ENCODE data around the gene LAMA3.

Gene LAMA3

GRCh38 chr18:23897733-23898132 lies 208.5 kb downstream of the LAMA3 start:
- no peak for TF ChIP-seq GATA1 (IDR thresholded peaks at IDR 0.05; ENCODE audit: low read depth, low read length)
- no peak for TF ChIP-seq POLR2A (IDR thresholded peaks at IDR 0.05; ENCODE audit: low read length)
- DNase-seq, result no peak

GRCh38 chr18:23900994-23901393 lies 211.7 kb downstream of the LAMA3 start:
- no peak for DNase-seq
- TF ChIP-seq GATA1 (IDR thresholded peaks at IDR 0.05; ENCODE audit: low read depth, low read length) (no peak), POLR2A (IDR thresholded peaks at IDR 0.05; ENCODE audit: low read length) (no peak)

GRCh38 chr18:23902396-23902795 lies 213.1 kb downstream of the LAMA3 start:
- no peak for DNase-seq
- TF ChIP-seq POLR2A (IDR thresholded peaks at IDR 0.05; ENCODE audit: low read length) (no peak), GATA1 (IDR thresholded peaks at IDR 0.05; ENCODE audit: low read depth, low read length) (no peak)

- TF ChIP-seq POLR2A (IDR thresholded peaks at IDR 0.05; ENCODE audit: low read length) (no peak), GATA1 (IDR thresholded peaks at IDR 0.05; ENCODE audit: low read depth, low read length) (no peak)
- no peak for DNase-seq
Observed at GRCh38 chr18:23903971-23904370, 214.7 kb downstream of the LAMA3 start.

GRCh38 chr18:23906658-23907057 lies 217.4 kb downstream of the LAMA3 start:
- TF ChIP-seq GATA1 (IDR thresholded peaks at IDR 0.05; ENCODE audit: low read depth, low read length), result no peak
- no peak for TF ChIP-seq POLR2A (IDR thresholded peaks at IDR 0.05; ENCODE audit: low read length)
- DNase-seq, result no peak

GRCh38 chr18:23908827-23909226 lies 219.6 kb downstream of the LAMA3 start:
- no peak for TF ChIP-seq POLR2A (IDR thresholded peaks at IDR 0.05; ENCODE audit: low read length)
- no peak for TF ChIP-seq GATA1 (IDR thresholded peaks at IDR 0.05; ENCODE audit: low read depth, low read length)
- no peak for DNase-seq

GRCh38 chr18:23910032-23910431 lies 220.8 kb downstream of the LAMA3 start:
- no peak for TF ChIP-seq GATA1 (IDR thresholded peaks at IDR 0.05; ENCODE audit: low read depth, low read length)
- TF ChIP-seq POLR2A (IDR thresholded peaks at IDR 0.05; ENCODE audit: low read length), result no peak

GRCh38 chr18:23912356-23912755 lies 223.1 kb downstream of the LAMA3 start:
- no peak for TF ChIP-seq GATA1 (IDR thresholded peaks at IDR 0.05; ENCODE audit: low read depth, low read length)
- no peak for DNase-seq

More at GRCh38 chr18:23910032-23910431, 220.8 kb downstream of the LAMA3 start:
- DNase-seq, result no peak

- no peak for DNase-seq
- TF ChIP-seq POLR2A (IDR thresholded peaks at IDR 0.05; ENCODE audit: low read length) (no peak), GATA1 (IDR thresholded peaks at IDR 0.05; ENCODE audit: low read depth, low read length) (no peak)
Observed at GRCh38 chr18:23916338-23916737, 227.1 kb downstream of the LAMA3 start.

- DNase-seq, result peak; percentile 58 to 80
- TF ChIP-seq POLR2A (IDR thresholded peaks at IDR 0.05; ENCODE audit: low read length) (no peak), GATA1 (IDR thresholded peaks at IDR 0.05; ENCODE audit: low read depth, low read length) (no peak)
Observed at GRCh38 chr18:23918395-23919032, 229.3 kb downstream of the LAMA3 start.

- no peak for DNase-seq
- TF ChIP-seq POLR2A (IDR thresholded peaks at IDR 0.05; ENCODE audit: low read length), result no peak
- no peak for TF ChIP-seq GATA1 (IDR thresholded peaks at IDR 0.05; ENCODE audit: low read depth, low read length)
Observed at GRCh38 chr18:23920054-23920453, 230.8 kb downstream of the LAMA3 start.

- TF ChIP-seq GATA1 (IDR thresholded peaks at IDR 0.05; ENCODE audit: low read depth, low read length) (no peak), POLR2A (IDR thresholded peaks at IDR 0.05; ENCODE audit: low read length) (no peak)
- no peak for DNase-seq
Observed at GRCh38 chr18:23921716-23922285, 232.5 kb downstream of the LAMA3 start.

- no peak for TF ChIP-seq GATA1 (IDR thresholded peaks at IDR 0.05; ENCODE audit: low read depth, low read length)
- no peak for TF ChIP-seq POLR2A (IDR thresholded peaks at IDR 0.05; ENCODE audit: low read length)
- no peak for DNase-seq
Observed at GRCh38 chr18:23922939-23923338, 233.7 kb downstream of the LAMA3 start.

- DNase-seq, result no peak
- no peak for TF ChIP-seq GATA1 (IDR thresholded peaks at IDR 0.05; ENCODE audit: low read depth, low read length)
- TF ChIP-seq POLR2A (IDR thresholded peaks at IDR 0.05; ENCODE audit: low read length), result no peak
Observed at GRCh38 chr18:23924813-23925212, 235.6 kb downstream of the LAMA3 start.

GRCh38 chr18:23926571-23926970 lies 237.3 kb downstream of the LAMA3 start:
- no peak for TF ChIP-seq GATA1 (IDR thresholded peaks at IDR 0.05; ENCODE audit: low read depth, low read length)
- TF ChIP-seq POLR2A (IDR thresholded peaks at IDR 0.05; ENCODE audit: low read length), result no peak
- DNase-seq, result no peak

Measured in erythroblast (primary cell).